ENCODE results near the gene TRPM3.
"Not testable (repeated sequence)": the region's sequence is repeated elsewhere in the genome, so short reads cannot be mapped to it uniquely, and the experiment has no call there.

The TRPM3 gene

DNA sequence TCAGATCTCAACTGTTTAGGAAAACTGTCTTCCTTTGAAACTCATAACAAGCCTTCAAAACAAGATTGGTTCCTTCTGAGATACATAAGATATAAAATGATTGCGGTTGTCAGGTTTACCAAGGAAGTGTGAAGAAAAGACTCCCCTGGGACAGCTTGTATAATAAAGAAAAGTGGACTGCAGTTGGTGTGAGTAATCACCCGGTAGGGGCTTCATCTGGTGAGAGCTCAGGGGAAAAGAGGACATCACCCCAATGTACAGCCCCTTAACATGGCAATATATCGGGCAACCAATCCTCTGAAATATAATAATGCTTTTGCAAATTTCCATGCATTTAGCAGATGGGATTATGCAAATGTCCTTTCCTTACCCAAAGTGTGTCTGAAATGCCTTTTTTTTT, 490.4 kb downstream of the TRPM3 start:
- DNase-seq (ENCODE audit: low read depth), result no peak
- H3K4me3 ChIP-seq (ENCODE audit: low read depth, low read length), result no peak overlapping the region
- TF ChIP-seq, protein P1, sequence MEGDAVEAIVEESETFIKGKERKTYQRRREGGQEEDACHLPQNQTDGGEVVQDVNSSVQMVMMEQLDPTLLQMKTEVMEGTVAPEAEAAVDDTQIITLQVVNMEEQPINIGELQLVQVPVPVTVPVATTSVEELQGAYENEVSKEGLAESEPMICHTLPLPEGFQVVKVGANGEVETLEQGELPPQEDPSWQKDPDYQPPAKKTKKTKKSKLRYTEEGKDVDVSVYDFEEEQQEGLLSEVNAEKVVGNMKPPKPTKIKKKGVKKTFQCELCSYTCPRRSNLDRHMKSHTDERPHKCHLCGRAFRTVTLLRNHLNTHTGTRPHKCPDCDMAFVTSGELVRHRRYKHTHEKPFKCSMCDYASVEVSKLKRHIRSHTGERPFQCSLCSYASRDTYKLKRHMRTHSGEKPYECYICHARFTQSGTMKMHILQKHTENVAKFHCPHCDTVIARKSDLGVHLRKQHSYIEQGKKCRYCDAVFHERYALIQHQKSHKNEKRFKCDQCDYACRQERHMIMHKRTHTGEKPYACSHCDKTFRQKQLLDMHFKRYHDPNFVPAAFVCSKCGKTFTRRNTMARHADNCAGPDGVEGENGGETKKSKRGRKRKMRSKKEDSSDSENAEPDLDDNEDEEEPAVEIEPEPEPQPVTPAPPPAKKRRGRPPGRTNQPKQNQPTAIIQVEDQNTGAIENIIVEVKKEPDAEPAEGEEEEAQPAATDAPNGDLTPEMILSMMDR (IDR thresholded peaks at IDR 0.05; ENCODE audit: insufficient read depth, low read depth, low read length, missing control alignments), result no peak

DNA sequence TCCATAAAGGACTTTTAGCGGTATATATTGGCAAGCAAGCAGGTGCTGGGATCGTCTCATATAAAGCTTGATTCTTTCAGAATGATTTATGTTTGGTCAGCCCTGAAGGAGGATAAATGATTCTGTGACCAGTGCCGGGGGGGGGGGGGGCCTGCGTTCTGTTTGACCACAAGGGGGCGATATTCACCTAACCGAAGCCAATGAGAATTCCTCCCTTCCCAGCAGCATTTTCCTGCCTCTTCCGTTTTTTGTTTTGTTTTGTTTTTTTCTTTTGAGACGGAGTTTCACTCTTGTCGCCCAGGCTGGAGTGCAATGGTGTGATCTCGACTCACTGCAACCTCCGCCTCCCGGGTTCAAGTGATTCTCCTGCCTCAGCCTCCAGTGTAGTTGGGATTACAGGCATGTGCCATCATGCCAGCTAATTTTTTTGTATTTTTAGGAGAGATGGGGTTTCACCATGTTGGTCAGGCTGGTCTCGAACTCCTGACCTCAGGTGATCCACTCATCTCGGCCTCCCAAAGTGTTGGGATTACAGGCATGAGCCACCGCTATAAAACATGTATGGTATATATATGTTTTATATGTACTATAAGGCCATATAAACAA, 492.2 kb downstream of the TRPM3 start:
- TF ChIP-seq, protein P1 (IDR thresholded peaks at IDR 0.05; ENCODE audit: insufficient read depth, low read depth, low read length, missing control alignments), result peak; percentile 30
- not testable (repeated sequence) for DNase-seq (ENCODE audit: low read depth); H3K4me3 ChIP-seq (ENCODE audit: low read depth, low read length)

DNA sequence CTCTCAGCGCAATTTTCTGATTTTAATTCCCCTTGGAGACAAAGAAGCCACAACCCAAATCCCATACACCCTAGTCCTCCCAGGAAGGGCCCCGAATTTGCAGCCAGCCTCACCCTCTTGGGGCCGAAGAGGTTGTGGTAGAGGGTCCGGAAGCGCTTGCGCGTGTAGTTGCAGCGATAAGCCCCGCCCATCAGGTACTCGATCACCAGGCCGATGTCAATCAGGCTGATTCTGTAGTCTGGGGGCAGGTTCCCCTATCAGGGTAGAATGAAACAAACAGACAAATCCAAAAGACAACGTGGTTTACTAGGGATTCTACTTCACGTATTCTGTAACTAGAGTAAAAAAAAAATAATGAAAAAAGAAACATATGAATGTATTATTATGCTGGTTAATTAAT, 496.3 kb downstream of the TRPM3 start:
- TF ChIP-seq, protein P1 (IDR thresholded peaks at IDR 0.05; ENCODE audit: insufficient read depth, low read depth, low read length, missing control alignments), result no peak
- no peak overlapping the region for H3K4me3 ChIP-seq (ENCODE audit: low read depth, low read length)
- DNase-seq (ENCODE audit: low read depth), result no peak

DNA sequence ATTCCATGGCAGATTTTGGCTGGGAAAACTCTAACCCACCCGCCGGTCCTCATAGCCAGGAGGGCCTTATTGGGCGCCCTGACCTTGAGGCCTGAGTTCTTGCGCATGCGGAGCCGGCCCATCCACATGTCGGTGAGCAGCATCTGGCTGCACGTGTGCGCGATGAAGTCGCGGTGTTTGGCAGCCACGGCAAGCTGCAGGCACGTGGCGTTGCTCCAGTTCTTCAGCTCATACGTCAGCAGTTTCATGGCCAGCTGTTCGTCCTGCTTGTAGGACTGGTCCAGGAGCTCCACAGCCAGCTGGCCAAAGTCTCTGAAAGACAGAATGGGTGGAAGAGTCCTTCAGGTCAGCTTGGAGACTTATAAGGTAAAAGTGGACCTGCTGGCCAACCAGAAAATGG, 502.6 kb downstream of the TRPM3 start:
- H3K4me3 ChIP-seq (ENCODE audit: low read depth, low read length), result no peak overlapping the region
- DNase-seq (ENCODE audit: low read depth), result no peak
- TF ChIP-seq, protein P1 (IDR thresholded peaks at IDR 0.05; ENCODE audit: insufficient read depth, low read depth, low read length, missing control alignments), result no peak

DNA sequence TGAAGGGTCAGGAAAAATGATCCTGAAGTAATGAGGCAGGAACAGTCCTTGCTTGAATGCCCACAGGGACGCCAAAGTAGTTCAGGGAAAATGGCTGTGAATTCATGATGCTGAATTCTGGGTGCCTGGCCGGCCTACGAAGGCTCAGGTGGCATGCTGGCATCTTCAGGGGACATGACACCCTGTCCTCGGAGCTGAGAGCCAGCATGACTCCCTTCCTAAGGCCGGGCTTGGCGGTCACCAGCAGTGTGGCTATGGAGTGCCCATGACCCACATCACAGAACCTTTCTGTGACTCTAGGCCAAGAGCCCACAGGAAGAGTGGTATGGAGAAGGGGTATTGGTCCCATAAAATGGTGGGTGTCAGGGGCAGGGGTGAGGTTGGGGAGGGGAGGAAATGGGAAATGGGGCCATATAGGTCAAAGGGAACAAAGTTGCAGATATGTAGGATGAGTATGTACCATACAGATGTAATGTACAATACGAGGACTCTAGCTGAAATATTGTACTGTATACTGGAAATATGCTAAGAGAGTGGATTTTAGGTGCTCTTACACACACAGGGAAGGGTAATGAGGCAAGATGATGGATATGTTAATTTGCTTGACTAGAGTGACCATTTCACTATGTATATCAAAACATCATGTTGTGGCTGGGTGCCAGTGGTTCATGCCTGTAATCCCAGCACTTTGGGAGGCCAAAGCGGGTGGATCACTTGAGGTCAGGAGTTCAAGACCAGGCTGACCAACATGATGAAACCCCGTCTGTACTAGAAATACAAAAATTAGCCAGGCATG, 504.2 kb downstream of the TRPM3 start:
- no peak overlapping the region for H3K4me3 ChIP-seq (ENCODE audit: low read depth, low read length)
- DNase-seq (ENCODE audit: low read depth), result no peak
- TF ChIP-seq, protein P1 (IDR thresholded peaks at IDR 0.05; ENCODE audit: insufficient read depth, low read depth, low read length, missing control alignments), result no peak

DNA sequence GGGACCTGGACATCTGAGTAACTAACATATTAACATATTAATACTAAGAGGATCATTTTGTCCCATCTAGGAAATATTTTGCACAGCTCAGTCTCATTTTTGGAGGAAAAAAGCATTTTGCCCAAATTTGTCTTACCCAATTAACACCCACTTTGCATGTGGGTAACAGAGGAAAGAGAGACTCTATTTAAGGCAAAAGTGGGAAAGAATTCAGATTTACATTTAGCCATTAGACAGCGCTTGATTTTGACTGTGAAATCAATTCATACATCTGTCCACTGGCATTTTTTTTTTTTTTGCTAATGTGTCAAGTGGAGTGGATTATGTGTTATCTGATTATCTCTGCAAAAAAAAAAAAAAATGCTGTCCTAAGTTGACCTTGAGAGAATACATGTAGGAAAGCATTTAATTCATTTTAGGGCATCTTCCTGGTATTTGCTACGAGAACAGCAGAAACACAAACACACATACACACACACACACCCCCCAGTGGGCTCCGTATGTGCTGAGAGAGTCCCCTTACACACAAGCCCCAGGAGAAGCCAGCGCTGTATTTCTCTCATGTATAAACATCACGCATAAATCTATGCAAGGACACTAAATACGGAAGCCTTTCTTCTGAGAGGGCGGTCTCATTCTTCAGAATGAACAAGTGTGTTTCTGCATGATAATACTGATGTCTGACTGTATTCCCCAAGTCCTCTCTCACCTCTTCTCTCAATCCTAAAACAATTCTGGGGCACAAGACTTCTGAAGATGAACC, 505.0 kb downstream of the TRPM3 start:
- H3K4me3 ChIP-seq (ENCODE audit: low read depth, low read length), result no peak overlapping the region
- TF ChIP-seq, protein P1 (IDR thresholded peaks at IDR 0.05; ENCODE audit: insufficient read depth, low read depth, low read length, missing control alignments), result no peak
- no peak for DNase-seq (ENCODE audit: low read depth)
